K562 (cell line): ENCODE results near the gene XPO6. TPM values are rescaled to one million over a fixed set of nuclear protein-coding genes. Genes with fewer than 3 reads are reported as not detected.

Experiments used
- ATF4 ChIP-seq: fragments of 450-650 bp; formaldehyde crosslinking; IDR thresholded peaks from 2 replicates; pipeline ENCODE4 v1.4.0; 2022; ENCODE audit warnings: mild to moderate bottlenecking, moderate library complexity
- BHLHE40 ChIP-seq: IDR thresholded peaks from 2 replicates; pipeline ENCODE4 v1.6.1; 2011; ENCODE audit warnings: low read length, improper control_type of control experiment
- CUX1 ChIP-seq: fragments of 200-800 bp; sonication (Bioruptor generic); IDR thresholded peaks from 2 replicates; pipeline ENCODE4 v1.6.1; 2016; ENCODE audit warnings: missing genetic modification characterization, missing compliant biosample characterization
- GABPB1 ChIP-seq: sonication (generic); formaldehyde crosslinking; IDR thresholded peaks from 2 replicates; pipeline ENCODE4 v1.8.0; 2022; ENCODE audit warnings: mild to moderate bottlenecking, missing genetic modification reagents
- HDAC8 ChIP-seq: fragments of 450-650 bp; IDR thresholded peaks from 2 replicates; pipeline ENCODE4 v1.6.1; 2016; ENCODE audit warnings: mild to moderate bottlenecking, missing genetic modification characterization, moderate library complexity, missing compliant biosample characterization
- IRF2 ChIP-seq: sonication (generic); formaldehyde crosslinking; IDR thresholded peaks from 2 replicates; pipeline ENCODE4 v1.8.1; 2022; ENCODE audit warnings: mild to moderate bottlenecking, missing genetic modification reagents
- KHSRP ChIP-seq: fragments of 450-650 bp; IDR thresholded peaks from 2 replicates; pipeline ENCODE4 v1.6.1; 2017
- MAFF ChIP-seq: IDR thresholded peaks from 2 replicates; pipeline ENCODE4 v1.6.1; 2012; ENCODE audit warnings: low read length, improper control_type of control experiment
- MAZ ChIP-seq, 2 experiments: fragments of 450-650 bp in 1 of 2; sonication (generic) in 1 of 2; formaldehyde crosslinking; IDR thresholded peaks in 1 of 2; conservative IDR thresholded peaks in 1 of 2; 2 replicates each; pipeline versions ENCODE4 v1.4.0 to v1.5.0; 2020; ENCODE audit warnings: mild to moderate bottlenecking in 1 of 2, missing genetic modification reagents in 1 of 2
- NBN ChIP-seq: fragments of 450-650 bp; IDR thresholded peaks from 2 replicates; pipeline ENCODE4 v1.6.1; 2016; ENCODE audit warnings: low read depth, mild to moderate bottlenecking
- NFE2L1 ChIP-seq: fragments of 450-650 bp; IDR thresholded peaks from 2 replicates; pipeline ENCODE4 v1.6.1; 2016; ENCODE audit warnings: missing genetic modification characterization, low read depth, mild to moderate bottlenecking, missing compliant biosample characterization, moderate library complexity, borderline replicate concordance
- PCBP1 ChIP-seq: fragments of 200-400 bp; formaldehyde crosslinking; IDR thresholded peaks from 2 replicates; pipeline ENCODE4 v1.6.1; 2018; ENCODE audit warnings: mild to moderate bottlenecking, low read depth, low read length; ENCODE audit not compliant: poor library complexity, severe bottlenecking
- SOX6 ChIP-seq: fragments of 450-650 bp; IDR thresholded peaks from 2 replicates; pipeline ENCODE4 v1.6.1; 2014; ENCODE audit warnings: mild to moderate bottlenecking
- SPI1 ChIP-seq: IDR thresholded peaks from 2 replicates; pipeline ENCODE4 v1.6.1; 2011; ENCODE audit warnings: low read depth, low read length, control low read depth, borderline replicate concordance
- ZNF121 ChIP-seq: sonication (generic); formaldehyde crosslinking; conservative IDR thresholded peaks from 2 replicates; pipeline ENCODE4 v1.8.0; 2022; ENCODE audit warnings: missing genetic modification reagents
- polyA plus RNA-seq, 8 experiments: library from polyadenylated mRNA; depleted of rRNA in 4 of 8; stranded (reverse) in 5 of 8; unstranded in 3 of 8; fragments of >200 nt; fragmentation: Nextera tagmentation in 2 of 8; fragmentation: Illumina TruSeq in 1 of 8; extraction: Ambion mirVana in 2 of 8; extraction: Trizol in 1 of 8; gene quantifications; 2 replicates each; pipeline versions ENCODE4 v1.2.1 to v1.2.3, GENCODE V29; 2011 to 2014; ENCODE audit warnings: inconsistent platforms in 1 of 8, missing spikeins in 1 of 8
- total RNA-seq, 7 experiments: library from RNA; depleted of rRNA in 6 of 7; stranded (reverse); fragments of >200 nt in 6 of 7; fragmentation: Illumina TruSeq in 2 of 7; extraction: Trizol in 2 of 7; gene quantifications; 2 replicates each; pipeline versions ENCODE4 v1.2.1 to v1.2.3, GENCODE V29; 2011 to 2021; ENCODE audit warnings: low replicate concordance in 1 of 7
- TF ChIP-seq, protein P1 (sequence below): fragments of 450-650 bp; IDR thresholded peaks from 2 replicates; pipeline ENCODE4 v1.6.1; 2017; ENCODE audit warnings: antibody characterized with exemption, mild to moderate bottlenecking
- TF ChIP-seq, protein P2 (sequence below): fragments of 450-650 bp; IDR thresholded peaks from 2 replicates; pipeline ENCODE4 v1.6.1; 2016; ENCODE audit warnings: missing biosample characterization, missing genetic modification characterization

The XPO6 gene
- total and polyA plus RNA-seq, 9 of the 15 experiments (the other 6 are each of a cell fraction or from before 2014, with no cell fraction given), result 11.2 to 196 (median 119) TPM

GRCh38 chr16:28164140-28164539 lies 47.6 kb downstream of the XPO6 start (continued):
- TF ChIP-seq, protein P1, sequence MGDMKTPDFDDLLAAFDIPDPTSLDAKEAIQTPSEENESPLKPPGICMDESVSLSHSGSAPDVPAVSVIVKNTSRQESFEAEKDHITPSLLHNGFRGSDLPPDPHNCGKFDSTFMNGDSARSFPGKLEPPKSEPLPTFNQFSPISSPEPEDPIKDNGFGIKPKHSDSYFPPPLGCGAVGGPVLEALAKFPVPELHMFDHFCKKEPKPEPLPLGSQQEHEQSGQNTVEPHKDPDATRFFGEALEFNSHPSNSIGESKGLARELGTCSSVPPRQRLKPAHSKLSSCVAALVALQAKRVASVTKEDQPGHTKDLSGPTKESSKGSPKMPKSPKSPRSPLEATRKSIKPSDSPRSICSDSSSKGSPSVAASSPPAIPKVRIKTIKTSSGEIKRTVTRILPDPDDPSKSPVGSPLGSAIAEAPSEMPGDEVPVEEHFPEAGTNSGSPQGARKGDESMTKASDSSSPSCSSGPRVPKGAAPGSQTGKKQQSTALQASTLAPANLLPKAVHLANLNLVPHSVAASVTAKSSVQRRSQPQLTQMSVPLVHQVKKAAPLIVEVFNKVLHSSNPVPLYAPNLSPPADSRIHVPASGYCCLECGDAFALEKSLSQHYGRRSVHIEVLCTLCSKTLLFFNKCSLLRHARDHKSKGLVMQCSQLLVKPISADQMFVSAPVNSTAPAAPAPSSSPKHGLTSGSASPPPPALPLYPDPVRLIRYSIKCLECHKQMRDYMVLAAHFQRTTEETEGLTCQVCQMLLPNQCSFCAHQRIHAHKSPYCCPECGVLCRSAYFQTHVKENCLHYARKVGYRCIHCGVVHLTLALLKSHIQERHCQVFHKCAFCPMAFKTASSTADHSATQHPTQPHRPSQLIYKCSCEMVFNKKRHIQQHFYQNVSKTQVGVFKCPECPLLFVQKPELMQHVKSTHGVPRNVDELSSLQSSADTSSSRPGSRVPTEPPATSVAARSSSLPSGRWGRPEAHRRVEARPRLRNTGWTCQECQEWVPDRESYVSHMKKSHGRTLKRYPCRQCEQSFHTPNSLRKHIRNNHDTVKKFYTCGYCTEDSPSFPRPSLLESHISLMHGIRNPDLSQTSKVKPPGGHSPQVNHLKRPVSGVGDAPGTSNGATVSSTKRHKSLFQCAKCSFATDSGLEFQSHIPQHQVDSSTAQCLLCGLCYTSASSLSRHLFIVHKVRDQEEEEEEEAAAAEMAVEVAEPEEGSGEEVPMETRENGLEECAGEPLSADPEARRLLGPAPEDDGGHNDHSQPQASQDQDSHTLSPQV, result no peak
- TF ChIP-seq SPI1, result no peak
- no peak for TF ChIP-seq BHLHE40
- TF ChIP-seq NBN, result no peak
- TF ChIP-seq ATF4 (CRISPR knock-in tag), result 0 out of 2 replicates have a peak, but pooled peaks have one; percentile 69
- TF ChIP-seq CUX1 (CRISPR knock-in tag), result no peak
- TF ChIP-seq MAFF, result no peak
- TF ChIP-seq NFE2L1, result no peak
- TF ChIP-seq ZNF121 (CRISPR knock-in tag), result no peak
- TF ChIP-seq PCBP1, result no peak
- no peak for TF ChIP-seq IRF2 (CRISPR knock-in tag)
- TF ChIP-seq, protein P2, sequence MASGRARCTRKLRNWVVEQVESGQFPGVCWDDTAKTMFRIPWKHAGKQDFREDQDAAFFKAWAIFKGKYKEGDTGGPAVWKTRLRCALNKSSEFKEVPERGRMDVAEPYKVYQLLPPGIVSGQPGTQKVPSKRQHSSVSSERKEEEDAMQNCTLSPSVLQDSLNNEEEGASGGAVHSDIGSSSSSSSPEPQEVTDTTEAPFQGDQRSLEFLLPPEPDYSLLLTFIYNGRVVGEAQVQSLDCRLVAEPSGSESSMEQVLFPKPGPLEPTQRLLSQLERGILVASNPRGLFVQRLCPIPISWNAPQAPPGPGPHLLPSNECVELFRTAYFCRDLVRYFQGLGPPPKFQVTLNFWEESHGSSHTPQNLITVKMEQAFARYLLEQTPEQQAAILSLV (tag), result peak; percentile 68
- no peak for TF ChIP-seq HDAC8
- no peak for TF ChIP-seq MAZ (CRISPR knock-in tag; conservative IDR thresholded peaks at IDR 0.05 in 1 of 2, IDR thresholded peaks at IDR 0.05 in 1 of 2)
- 0 out of 2 replicates have a peak, but pooled peaks have one; percentile 25 for TF ChIP-seq SOX6
- TF ChIP-seq GABPB1 (CRISPR knock-in tag), result no peak
- TF ChIP-seq KHSRP, result no peak
